ENCODE results near the gene TANGO2.
A peak's percentile ranks its signal among the peaks of the same experiment; 100 is the strongest.

TANGO2 gene

DNA sequence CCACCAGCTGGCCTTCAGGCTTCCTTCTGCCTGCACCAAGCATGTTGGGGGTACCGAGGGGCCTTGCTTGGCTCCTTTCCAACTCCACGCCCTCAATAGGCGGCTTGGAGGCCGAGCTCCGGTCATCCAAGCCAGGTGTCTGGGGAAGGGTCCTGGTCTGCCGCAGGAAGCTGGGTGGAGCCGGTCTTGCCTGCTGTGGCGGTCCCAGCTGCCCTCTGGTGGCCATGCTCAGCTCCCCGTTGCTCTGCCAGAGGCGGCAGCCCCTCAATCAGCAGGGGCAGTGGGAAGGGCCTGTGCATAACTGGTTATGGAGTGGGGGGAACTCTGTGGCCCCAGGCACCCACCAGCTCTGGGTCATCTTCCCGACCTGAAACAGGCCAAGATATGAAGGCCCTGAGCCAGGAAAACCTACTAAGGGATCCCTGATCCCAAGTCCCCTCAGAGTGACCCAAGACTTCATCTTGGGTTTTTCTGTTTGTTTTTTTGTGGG is 7.5 kb upstream of the TANGO2 start:
- peak; percentile 58 for DNase-seq

DNA sequence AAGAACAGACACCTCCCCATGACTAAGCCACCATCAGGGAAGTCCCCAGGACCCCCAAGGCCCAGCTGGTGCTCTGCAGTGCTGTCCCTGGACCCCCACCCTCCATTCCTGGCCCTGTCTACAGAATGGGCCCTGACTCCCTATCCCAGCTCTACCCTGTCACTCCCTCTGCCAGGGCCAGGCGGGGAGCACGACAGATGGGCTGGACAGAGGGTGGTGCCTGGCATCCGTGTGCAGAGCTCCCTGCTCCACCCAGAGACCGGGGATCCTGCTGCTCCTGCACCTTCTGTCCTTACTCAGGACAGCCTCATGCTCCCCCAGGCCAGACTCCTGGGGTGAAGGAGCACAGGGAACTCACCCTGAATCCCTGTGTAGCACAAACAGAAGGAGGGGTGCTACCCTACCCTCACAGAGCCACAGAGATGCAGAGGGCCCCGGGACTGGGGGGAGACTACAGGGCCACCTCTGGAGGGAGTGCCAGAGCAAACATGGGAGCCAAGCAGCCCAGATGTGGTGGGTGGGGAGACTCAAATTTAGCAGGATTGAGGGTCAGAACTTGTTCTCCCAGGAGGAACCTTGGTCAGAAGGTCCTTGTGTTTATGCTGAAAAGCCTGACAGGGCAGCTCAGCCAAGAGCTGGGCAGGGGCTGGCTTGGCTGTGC is 6.3 kb upstream of the TANGO2 start:
- no peak for DNase-seq

DNA sequence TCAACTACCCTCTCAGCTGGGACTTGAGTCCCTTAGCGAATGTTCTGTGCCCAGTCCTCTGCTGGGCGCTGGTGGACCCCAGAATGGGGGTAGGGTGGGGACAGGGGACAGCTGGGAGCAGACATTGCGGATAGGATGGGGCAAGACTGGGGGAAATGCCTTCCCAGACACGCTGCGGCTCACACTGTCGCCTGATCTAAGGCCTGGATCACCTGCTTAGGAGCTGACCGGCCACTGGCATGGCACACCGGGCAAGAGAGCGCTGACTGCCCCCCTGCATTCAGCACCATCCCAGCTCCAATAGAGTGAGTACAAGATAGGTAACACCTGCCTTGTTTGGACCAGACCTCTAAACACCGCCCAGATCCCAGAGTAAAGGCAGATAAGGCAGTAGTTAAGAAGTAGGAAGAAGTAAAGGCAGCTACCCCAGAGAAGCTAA is 5.7 kb upstream of the TANGO2 start:
- DNase-seq: no peak

DNA sequence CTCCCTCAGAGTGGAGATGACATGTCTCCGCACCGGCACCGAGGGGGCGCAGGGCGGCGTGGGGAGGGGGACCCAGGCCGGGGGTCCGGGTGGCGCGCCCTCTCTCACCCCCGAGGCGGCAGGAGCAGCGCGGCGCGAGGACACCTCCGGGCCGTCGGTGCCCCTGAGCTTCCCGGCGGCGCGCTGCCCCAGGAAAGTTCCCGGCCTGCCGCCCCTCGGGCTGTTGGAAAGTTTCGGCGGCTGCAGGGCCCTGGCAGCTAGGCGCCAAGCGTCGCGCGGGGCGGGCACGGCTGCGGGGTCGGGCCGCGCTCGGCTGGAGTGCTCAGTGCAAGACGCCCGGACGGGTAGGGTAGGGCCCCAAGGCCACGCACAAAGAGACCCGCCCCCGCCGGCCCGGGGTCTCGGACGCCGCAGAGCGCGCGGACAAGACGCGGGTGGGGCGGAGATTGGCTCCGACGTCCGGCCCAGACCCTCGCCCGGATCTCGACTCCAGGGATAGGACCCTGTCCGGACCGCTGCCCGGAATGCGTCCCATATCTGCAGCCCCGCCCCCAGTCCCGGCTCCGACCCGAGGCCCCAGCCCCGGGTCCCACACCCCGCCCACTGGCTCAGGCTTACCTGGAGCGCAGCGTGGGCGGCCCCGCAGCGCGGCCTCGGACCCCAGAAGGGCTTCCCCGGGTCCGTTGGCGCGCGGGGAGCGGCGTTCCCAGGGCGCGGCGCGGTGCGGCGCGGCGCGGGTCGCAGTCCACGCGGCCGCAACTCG is 4.8 kb upstream of the TANGO2 start:
- DNase-seq: no peak

DNA sequence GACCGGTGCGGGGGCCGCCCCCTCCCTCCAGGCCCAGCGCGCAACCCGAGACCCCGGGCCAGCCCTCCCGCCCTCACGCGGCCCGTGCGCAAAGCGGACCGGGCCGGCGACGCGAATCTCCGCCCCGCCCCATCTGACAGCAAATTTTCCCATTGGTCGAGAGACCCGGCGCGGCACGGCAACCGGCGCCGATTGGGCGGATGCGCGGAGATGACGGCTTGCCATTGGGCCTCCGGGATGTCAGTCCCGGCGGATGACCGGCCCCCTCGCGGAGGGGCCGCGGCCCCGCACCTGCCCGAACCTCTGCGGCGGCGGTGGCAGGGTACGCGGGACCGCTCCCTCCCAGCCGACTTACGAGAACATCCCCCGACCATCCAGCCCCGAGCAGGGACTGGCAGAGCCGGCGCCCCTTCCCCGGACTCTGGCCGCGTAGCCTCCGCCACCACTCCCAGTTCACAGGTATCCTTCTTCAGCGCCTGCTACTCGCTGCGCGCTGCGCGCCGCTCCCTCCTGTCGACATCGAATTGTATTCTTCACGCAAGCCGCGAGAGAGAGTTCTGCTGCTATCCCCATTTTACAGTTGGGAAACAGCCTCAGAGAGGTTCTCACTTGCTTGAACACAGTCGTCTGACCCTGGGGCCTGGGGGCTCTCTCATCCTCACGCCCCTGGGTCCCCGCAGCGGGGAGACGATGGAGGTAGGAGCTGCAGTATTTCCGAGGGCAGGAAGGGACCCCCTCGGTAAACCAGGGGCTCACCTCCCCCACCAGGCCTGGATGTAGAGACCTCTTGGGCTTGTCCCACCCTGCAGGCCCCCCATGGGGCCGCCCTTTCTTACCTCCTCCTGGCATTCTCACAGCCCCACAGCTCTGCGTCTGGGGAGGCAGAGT is 3.9 kb upstream of the TANGO2 start, which contains the start of gene ARVCF:
Gene ARVCF, minus strand, starts transcription at position 90 of the 888 bp plus-strand sequence. CDS start 26,029 bp downstream, outside the sequence.
- DNase-seq: peak; percentile 89

DNA sequence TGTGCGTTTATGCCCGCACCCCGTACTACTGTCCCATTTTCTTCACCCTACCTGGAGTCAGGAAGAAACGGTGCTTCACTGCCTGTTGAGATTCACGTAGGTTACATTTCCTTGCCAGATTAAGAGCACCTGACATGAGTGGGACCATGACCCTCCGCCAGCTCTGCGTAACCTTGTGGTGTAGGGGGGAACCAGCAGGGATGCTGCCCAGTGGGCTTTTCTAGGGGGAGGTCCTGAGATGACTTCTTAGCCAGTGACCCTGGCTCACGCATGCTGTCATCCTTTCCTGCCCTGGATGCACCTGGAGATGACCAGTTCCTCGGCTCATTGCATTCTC is 3.3 kb upstream of the TANGO2 start:
- no peak for DNase-seq

DNA sequence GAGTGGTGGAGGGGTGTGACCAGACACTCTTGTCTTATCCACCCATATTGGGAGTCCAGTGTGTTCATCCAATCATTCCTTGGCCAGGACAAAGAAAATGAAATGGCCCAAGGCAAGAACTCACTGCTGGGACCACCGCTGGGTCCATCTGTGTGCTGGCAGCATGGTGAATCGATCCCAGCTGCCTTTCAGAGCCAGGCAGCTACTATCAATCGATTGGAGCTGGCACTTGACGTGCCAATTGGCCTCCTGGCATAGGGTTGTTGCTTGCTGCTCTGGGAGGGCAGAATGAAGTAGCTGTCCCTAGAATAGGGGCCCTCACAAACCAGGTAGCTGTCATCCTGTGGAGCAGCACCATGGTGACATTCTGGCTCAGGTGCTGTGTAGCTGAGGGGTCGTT is 2.9 kb upstream of the TANGO2 start:
- DNase-seq: no peak

DNA sequence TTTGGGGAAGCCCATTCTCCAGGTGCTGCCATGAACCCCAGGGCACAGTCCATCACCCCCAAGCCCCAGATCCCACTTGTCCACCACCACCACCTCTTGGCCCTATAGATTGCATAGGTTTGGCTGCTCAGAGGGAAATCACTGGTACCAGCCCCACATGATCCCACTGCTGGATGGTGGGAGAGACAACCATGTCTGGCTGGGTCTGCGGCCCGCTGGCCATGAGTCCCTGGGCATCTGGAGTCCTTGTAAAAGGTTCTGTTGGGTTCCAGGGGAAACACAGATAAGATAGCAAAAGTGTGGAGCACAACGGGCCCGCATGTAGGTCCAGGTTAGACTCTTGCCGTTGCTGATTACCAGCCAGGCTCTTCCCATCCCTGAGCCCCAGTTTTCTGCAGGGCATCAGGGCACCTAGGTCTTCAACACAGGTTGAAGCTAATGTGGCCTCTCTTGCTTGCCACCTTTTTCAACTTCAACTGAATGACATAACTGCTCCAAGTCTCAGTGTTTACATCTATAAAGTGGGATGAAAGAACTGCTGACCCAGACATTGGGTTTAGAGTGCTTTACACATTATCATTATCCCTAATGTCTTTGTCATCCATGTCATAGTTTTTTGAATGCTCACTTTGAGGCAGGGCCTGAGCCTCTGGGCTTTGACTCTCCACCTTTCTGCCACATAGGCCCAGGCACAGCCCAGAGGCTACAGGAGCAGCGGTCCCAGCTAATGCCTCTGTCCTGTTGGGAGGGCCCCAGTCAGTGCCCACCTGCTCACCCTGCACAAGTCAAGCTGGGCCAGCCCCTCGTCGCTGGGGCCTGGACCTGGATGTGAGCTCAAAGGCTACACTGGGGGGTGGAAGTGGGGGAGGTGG is 1.0 kb upstream of the TANGO2 start:
- DNase-seq: no peak

DNA sequence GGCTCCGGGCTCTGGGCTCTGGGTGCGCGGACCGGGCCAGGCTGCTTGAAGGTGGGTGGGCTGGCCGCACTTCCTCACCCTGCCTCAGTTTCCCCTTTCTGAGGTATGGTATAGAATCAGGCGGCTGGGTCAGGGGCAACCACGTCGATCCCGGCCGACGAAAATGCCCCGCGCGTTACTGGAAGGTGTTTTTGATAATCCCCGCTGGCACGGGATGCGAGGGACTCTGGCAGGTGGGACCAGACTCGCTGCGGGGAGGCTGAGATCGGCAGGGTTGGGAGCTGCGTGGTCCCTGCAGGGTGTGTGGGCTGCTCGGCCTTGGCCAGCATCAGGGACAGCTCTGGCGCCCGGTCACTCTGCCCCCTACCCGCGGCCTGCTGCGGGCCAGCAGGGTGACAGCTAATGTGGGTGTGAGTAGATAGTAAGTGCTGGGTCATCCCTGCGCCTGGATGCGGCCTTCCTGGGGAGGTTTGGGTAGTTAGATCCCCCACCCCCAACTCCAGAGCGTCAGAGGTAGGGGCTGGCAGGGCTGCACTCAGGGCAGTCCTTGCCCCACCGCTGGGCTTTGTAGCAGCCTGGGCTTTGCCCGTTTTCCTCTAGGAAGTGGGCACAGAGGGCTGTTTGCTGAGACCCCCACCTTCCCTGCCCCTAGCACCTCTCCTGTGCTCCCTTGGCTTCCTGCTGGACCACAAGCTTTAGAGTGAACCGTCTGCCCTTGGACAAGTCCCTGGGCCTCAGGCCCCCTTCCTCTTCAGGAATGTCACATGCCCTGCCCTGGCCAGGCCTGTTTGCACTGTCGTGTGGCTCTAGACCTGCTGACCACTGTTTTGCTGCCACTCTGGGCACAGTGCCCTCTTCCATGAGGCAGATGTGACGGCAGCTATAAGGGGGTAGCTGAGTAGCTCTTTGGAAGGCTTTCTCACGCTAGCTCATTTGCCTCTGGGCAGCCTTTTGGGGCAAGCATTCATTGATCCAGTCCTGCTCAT is 579 bp downstream of the TANGO2 start:
- no peak for DNase-seq

DNA sequence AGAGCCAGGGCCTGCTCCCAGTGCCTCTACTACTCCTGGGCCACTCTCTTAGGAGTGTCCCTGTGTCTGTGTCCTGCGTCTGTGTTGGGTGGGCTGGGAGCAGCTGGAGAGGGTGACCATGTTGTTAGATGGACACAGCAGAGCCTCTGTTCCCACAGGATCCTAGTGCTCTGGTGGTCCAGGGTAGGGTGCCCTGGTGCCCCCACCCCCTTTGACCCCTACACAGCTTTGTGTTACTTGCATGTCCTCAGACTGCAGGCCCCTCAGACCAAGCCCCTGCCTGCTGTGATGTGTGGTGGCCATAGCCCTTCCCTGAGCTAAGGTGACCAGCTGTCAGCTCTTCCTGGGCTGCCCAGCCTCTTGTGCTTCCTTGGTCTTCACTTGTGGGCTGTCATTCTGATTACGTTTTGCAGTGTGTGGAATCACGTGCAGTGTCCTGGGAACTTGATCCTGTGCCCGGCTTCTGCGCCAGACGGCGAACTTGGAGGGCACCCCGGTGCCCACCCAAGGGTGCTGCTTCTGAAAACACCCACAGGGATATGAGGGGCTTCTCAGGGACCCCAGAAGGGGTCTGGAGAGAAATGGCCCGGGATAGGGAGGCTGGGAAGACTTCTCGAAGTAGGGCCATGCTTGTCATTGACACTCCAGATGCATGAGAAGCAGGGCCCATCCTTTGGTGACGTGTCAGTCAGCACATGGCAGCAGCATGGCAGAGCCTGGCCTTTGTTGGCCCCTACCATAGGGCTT is 1.5 kb downstream of the TANGO2 start:
- no peak for DNase-seq

DNA sequence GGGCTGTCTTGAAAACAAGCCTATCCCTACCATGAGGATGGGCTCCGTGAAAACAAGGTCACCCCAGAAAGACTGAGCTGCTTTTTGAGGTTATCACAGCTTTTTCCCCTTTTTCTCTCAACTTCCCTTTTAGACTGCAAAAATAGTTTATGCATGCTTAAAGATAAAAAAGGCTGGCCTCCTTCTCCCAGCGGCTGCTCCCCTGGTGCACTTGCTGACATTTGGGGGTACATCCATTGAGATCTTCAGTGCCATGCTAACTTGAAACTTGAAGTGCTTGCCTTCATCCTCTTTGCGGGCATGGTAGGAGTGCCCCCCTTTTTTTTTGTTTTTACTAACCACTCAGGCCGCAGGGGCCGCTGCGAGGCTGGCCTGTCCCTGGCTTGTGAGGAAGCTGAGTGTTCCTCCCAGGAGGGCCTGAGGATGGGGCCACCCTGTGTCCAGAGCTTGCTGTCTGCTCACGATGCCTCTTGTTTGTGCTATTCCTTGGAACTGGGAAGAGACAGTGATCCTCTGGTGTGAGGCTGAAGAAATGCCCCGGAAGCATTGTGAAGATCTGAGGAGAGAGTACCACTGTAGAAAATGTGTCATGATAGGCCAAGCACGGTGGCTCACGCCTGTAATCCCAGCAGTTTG is 2.2 kb downstream of the TANGO2 start:
- DNase-seq: no peak

DNA sequence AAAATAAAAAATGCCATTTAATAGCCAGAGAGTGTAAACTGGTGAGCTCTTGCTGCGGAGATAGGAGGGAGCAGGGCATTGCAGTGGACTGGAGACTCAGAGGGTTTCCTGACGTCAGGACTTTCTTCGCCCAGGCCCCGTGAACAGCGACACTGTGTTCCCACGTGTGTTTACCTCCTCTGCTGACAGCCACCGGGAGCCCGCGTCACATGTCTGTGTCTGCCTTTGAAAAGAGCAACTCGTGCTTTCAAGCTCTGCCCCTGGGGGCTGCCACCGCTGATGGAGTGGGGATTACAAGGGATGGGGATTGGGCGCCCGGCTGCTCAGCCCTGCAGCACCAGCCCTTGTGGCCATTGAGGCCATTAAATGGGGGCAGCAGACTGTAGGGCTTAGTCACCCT is 3.3 kb downstream of the TANGO2 start:
- no peak for DNase-seq

DNA sequence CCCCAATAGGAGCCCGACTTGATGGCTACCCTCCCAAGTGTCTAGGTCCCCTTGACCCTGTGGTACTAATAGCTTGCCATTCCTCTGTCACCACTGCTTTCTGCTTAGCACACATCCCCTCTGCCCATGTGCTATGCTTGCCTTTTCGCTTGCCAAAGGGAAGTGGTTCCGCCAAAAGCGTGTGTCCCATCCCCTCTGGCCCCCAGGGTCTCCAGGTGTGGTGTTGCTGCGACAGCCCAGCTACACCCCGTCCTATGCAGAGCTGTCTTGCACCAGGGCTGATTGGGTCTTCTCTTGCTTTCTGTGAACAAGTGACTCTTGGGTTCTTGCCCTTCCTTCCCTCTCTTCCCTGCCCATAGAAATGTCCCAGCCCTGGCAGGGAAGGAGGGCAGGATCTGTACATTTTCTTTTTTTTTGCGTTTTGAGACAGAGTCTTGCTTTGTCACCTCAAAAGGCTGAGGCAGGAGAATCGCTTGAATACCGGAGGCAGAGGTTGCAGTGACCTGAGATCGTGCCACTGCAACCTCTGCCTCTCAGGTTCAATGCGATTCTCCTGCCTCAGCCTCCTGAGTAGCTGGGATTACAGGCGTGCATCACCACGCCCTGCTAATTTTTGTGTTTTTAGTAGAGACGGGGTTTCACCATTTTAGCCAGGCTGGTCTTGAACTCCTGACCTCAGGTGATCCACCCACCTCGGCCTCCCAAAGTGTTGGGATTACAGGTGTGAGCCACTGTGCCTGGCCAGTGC is 3.9 kb downstream of the TANGO2 start:
- DNase-seq: no peak

DNA sequence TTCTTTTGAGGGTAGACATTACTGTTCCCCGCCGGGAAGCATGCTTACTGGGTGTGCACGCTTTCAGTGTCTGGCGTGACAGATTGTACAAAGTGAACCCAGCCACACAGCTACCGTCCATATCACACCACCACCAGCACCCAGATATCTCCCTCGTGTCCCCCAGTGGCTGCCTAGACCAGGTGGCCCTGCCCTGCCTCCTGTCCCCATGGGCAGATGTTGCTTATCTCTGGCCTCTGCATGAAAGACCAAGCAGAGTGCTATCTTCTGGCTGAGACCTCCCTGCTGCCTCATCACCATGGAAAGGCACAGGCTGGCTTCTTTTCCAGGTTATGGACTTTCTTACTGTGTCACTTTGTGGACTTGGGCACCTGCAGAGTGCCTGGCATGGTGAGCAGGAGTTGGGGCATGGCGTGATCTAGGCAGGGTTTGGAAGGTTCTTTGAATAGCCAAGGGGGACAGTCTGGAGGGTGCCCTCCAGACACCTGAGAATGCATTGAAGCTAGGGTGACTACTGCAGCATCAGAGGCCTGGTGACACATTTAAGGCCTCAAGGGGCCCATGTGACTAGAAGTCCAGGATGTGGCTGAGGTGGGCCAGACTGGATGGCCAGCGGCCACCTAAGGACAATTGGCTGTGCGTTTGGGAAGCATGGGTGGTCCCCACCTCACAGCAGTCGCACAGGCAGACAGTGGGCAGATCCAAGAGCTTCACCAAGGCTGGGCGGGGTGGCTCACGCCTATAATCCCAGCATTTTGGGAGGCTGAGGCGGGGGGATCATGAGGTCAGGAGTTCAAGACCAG is 4.7 kb downstream of the TANGO2 start:
- DNase-seq: no peak

DNA sequence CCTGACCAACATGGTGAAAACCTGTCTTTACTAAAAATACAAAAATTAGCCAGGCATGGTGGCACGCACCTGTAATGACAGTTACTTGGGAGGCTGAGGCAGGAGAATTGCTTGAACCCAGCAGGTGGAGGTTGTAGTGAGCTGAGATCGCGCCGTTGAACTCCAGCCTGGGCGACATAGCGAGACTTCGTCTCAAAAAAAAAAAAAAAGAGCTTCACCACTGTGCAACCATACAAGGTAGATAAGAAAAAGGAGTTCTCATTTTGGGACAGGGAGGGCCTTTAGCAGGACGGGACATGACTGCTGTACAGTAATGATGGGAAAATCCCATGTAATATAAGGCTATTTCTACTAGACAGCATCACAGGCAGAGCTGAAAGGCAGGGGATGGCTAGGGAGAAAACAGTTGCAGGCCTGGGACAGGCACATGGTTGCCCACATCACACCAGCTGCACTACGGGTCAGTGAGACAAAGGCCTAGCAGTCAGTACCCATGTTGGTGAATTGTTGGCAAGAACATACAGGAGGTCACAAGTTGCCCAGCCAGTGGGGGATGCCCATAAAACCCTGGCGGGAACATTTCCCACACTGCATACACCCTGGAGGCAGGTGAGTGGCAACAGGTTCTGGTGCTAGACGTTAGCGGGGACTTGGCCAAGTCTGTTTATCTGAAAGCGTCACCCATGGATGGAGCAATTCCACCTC is 5.4 kb downstream of the TANGO2 start:
- no peak for DNase-seq

DNA sequence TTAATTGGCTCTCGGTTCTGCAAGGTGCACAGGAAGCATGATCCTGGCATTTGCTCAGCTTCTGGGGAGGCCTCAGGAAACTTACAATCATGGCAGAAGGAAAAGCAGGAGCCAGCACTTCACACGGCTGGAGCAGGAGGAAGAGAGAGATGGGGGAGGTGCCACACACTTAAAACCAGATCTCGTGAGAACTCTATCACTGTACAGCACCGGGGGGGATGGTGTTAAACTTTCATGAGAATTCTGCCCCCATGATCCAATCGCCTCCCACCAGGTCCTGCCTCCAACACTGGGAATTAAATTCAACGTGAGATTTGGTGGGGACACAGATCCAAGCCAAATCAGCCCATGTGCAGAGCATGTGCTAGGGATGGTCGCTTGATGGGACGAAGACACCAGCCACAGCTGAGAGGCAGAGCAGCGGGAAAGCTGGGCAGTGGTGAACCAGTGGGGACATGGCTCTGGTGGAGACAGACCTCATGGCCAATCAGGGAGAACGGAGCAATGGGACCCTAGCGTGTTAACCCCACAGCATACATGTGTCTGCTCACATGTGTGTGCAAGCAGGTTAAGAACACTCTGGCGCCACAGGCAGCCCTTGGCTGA is 6.2 kb downstream of the TANGO2 start:
- DNase-seq: no peak
